ENCODE data around the gene RFT1.

RFT1 gene

DNA sequence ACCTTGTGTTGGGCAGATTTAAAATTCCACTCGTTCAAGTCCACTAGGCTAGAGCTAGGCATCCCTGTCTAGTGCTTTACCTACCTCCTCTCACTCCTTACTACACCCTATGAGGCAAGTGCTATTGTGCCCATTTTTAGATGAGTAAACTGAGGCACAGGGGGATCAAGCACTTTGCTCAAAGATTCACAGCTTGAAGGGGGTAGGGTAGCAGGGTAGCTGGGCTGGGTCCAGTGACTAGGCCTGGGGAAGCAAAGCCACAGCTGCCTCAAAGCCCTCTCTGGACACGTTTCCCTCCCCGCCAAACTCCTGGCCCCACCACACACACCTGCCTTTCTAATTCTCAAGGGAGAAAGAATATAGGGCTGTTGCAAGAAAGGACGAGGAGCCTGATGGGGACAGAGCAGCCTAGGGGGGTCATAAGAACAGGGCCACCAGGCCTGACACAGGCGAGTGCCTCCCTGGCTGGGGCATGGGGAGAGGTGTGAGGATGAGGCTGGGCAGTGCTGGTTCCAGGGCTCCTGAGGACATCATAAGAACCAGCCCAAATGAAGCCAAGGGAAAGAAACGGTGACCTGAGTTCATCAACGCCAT is 49.5 kb downstream of the RFT1 start:
- no peaks in the 10 kb centered on the region for H3K4me1 ChIP-seq (ENCODE audit: control insufficient read depth, low read length)
- TF ChIP-seq, protein P1, sequence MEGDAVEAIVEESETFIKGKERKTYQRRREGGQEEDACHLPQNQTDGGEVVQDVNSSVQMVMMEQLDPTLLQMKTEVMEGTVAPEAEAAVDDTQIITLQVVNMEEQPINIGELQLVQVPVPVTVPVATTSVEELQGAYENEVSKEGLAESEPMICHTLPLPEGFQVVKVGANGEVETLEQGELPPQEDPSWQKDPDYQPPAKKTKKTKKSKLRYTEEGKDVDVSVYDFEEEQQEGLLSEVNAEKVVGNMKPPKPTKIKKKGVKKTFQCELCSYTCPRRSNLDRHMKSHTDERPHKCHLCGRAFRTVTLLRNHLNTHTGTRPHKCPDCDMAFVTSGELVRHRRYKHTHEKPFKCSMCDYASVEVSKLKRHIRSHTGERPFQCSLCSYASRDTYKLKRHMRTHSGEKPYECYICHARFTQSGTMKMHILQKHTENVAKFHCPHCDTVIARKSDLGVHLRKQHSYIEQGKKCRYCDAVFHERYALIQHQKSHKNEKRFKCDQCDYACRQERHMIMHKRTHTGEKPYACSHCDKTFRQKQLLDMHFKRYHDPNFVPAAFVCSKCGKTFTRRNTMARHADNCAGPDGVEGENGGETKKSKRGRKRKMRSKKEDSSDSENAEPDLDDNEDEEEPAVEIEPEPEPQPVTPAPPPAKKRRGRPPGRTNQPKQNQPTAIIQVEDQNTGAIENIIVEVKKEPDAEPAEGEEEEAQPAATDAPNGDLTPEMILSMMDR (IDR thresholded peaks at IDR 0.05; ENCODE audit: low read depth, low read length, poor library complexity, severe bottlenecking): no peak
- no peak for TF ChIP-seq EZH2phosphoT487 (IDR thresholded peaks at IDR 0.05; ENCODE audit: borderline replicate concordance, low read length)
- H3K4me3 ChIP-seq (ENCODE audit: low read length): no peak overlapping the region
- no peaks in the 10 kb centered on the region for H4K20me1 ChIP-seq (ENCODE audit: control insufficient read depth, insufficient read depth, low read depth, low read length)
- H3F3A ChIP-seq (ENCODE audit: control insufficient read depth, insufficient read depth): no peaks in the 10 kb centered on the region
- no peaks in the 10 kb centered on the region for H3K27me3 ChIP-seq (ENCODE audit: control insufficient read depth, low read length)
- H3K36me3 ChIP-seq (ENCODE audit: control insufficient read depth, low read length): no peaks in the 10 kb centered on the region
- no peaks in the 10 kb centered on the region for H3K79me2 ChIP-seq (ENCODE audit: control insufficient read depth, low read length)
- no peaks in the 10 kb centered on the region for H3K9me2 ChIP-seq (replicated peaks; ENCODE audit: control insufficient read depth, low read length)
- H3K9me3 ChIP-seq (ENCODE audit: control insufficient read depth, insufficient read depth, low read length): no peaks in the 10 kb centered on the region
- no peak overlapping the region for H3K27ac ChIP-seq (ENCODE audit: low read depth, low read length)
- H3K4me2 ChIP-seq (ENCODE audit: low read length): no peak overlapping the region

DNA sequence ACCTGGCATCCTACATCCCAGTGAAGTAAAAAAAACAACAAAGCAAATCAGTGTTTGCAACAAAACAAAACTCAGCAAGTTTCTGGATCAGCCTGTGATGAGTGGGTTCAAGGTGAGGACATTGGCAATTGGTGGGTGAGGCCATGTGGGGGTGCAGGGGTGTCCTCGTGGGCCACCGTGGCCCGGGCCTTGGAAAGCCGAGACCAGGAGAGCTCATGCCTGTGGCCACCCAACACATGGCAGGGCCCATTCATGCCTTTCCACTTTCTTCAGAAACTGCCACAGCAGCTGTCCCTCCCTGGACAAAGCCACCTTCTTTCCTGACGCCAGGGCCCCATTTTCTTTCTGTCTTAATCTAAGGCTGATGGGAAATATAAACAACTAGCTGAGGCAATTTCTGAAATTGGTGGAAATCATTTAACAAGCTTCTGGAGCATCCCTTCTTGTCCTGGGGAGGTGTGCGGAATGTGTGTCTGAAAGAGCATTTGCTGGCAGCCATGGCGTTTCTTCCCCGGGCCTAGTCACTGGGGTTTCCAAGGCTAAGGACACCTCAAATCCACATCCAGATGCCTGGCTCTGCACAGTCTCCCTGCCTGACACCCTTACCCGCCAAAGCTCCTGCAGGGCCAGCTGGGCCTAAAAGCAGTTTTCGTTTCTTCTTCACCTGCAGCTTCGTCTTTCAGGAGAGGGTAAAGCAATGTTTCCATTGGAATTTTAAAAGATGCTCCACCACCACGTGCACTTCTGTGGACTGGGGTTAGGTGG is 50.3 kb downstream of the RFT1 start:
- Histone ChIP-seq H4K20me1 (ENCODE audit: control insufficient read depth, insufficient read depth, low read depth, low read length) (no peaks in the 10 kb centered on the region), H3K9me2 (replicated peaks; ENCODE audit: control insufficient read depth, low read length) (no peaks in the 10 kb centered on the region), H3K79me2 (ENCODE audit: control insufficient read depth, low read length) (no peaks in the 10 kb centered on the region), H3F3A (ENCODE audit: control insufficient read depth, insufficient read depth) (no peaks in the 10 kb centered on the region), H3K27me3 (ENCODE audit: control insufficient read depth, low read length) (no peaks in the 10 kb centered on the region), H3K36me3 (ENCODE audit: control insufficient read depth, low read length) (no peaks in the 10 kb centered on the region), H3K27ac (ENCODE audit: low read depth, low read length) (no peak overlapping the region), H3K9me3 (ENCODE audit: control insufficient read depth, insufficient read depth, low read length) (no peaks in the 10 kb centered on the region), H3K4me2 (ENCODE audit: low read length) (no peak overlapping the region), H3K4me1 (ENCODE audit: control insufficient read depth, low read length) (no peaks in the 10 kb centered on the region), H3K4me3 (ENCODE audit: low read length) (no peak overlapping the region)
- TF ChIP-seq, protein P1 (IDR thresholded peaks at IDR 0.05; ENCODE audit: low read depth, low read length, poor library complexity, severe bottlenecking): no peak
- TF ChIP-seq EZH2phosphoT487 (IDR thresholded peaks at IDR 0.05; ENCODE audit: borderline replicate concordance, low read length): no peak

DNA sequence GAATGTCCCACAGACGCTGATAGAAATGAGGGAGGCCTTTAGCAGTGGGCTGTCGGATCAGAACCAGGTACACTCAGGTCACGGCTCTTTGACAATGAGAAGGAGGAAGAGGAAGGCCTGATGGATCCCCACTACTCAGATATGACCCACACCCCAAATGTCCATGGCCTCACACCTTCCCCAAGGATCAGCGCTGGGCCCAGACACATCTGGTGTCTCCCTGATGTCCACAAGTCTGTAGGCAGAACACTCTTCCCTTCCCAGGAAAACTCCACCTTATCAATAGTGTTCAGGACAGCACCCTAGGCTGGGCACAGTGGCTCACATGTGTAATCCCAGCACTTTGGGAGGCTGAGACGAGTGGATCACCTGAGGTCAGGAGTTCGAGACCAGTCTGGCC is 51.1 kb downstream of the RFT1 start:
- no peaks in the 10 kb centered on the region for H3K9me2 ChIP-seq (replicated peaks; ENCODE audit: control insufficient read depth, low read length)
- H3K4me1 ChIP-seq (ENCODE audit: control insufficient read depth, low read length): no peaks in the 10 kb centered on the region
- TF ChIP-seq, protein P1 (IDR thresholded peaks at IDR 0.05; ENCODE audit: low read depth, low read length, poor library complexity, severe bottlenecking): no peak
- TF ChIP-seq EZH2phosphoT487 (IDR thresholded peaks at IDR 0.05; ENCODE audit: borderline replicate concordance, low read length): no peak
- no peaks in the 10 kb centered on the region for H3K9me3 ChIP-seq (ENCODE audit: control insufficient read depth, insufficient read depth, low read length)
- H3K4me2 ChIP-seq (ENCODE audit: low read length): no peak overlapping the region
- H3K27ac ChIP-seq (ENCODE audit: low read depth, low read length): no peak overlapping the region
- no peaks in the 10 kb centered on the region for H3K79me2 ChIP-seq (ENCODE audit: control insufficient read depth, low read length)
- no peak overlapping the region for H3K4me3 ChIP-seq (ENCODE audit: low read length)
- H4K20me1 ChIP-seq (ENCODE audit: control insufficient read depth, insufficient read depth, low read depth, low read length): no peaks in the 10 kb centered on the region
- no peaks in the 10 kb centered on the region for H3F3A ChIP-seq (ENCODE audit: control insufficient read depth, insufficient read depth)
- H3K27me3 ChIP-seq (ENCODE audit: control insufficient read depth, low read length): no peaks in the 10 kb centered on the region
- no peaks in the 10 kb centered on the region for H3K36me3 ChIP-seq (ENCODE audit: control insufficient read depth, low read length)

All from DOHH2 (cell line).